Vagina (tissue), 2 donors: ENCODE measurements around the gene TUBB4A. TPM values are rescaled to one million over a fixed set of nuclear protein-coding genes. Genes with fewer than 3 reads are reported as not detected.

ENCODE experiments used
- DNase-seq, 2 donors: peaks; one replicate each; pipeline ENCODE4 v3.0.0-alpha.2; 2017; ENCODE audit errors: extremely low spot score in 2 of 2
- H3K27ac ChIP-seq: fragments of 200-600 bp; sonication (generic); one replicate; pipeline ENCODE4 v1.5.1; 2019
- H3K27me3 ChIP-seq: fragments of 200-600 bp; sonication (generic); one replicate; pipeline ENCODE4 v1.5.1; 2019
- H3K36me3 ChIP-seq, 2 donors: fragments of 200-600 bp; sonication (generic); one replicate each; pipeline ENCODE4 v1.5.1; 2017 to 2019
- H3K4me1 ChIP-seq: fragments of 200-600 bp; sonication (generic); one replicate; pipeline ENCODE4 v1.5.1; 2019
- H3K4me3 ChIP-seq, 2 donors: fragments of 200-600 bp; sonication (generic); 1 replicate in 1 of 2; 2 replicates in 1 of 2; pipeline ENCODE4 v1.5.1; 2016 to 2019
- H3K9me3 ChIP-seq: fragments of 200-600 bp; sonication (generic); one replicate; pipeline ENCODE4 v1.5.1; 2019
- CTCF ChIP-seq, 3 experiments: fragments of 450-650 bp in 2 of 3; fragments of 200-600 bp in 1 of 3; sonication (generic) in 1 of 3; IDR thresholded peaks; one replicate each; pipeline ENCODE4 v1.5.1; 2017 to 2019; ENCODE audit warnings: antibody characterized with exemption in 3 of 3, mild to moderate bottlenecking in 2 of 3, moderate library complexity in 2 of 3
- POLR2A ChIP-seq, 2 donors: fragments of 450-650 bp; IDR thresholded peaks; one replicate each; pipeline ENCODE4 v1.6.1; 2017; ENCODE audit warnings: antibody characterized with exemption in 2 of 2, mild to moderate bottlenecking in 2 of 2, moderate library complexity in 2 of 2
- POLR2AphosphoS5 ChIP-seq, 2 donors: sonication (generic); formaldehyde crosslinking; IDR thresholded peaks; one replicate each; pipeline ENCODE4 v1.9.0; 2017; ENCODE audit warnings: antibody characterized with exemption in 2 of 2, mild to moderate bottlenecking in 2 of 2, low read depth in 1 of 2; ENCODE audit not compliant: insufficient read depth in 1 of 2
- intact Hi-C: fragments of 100-400 bp; cut with DNase I; formaldehyde crosslinking; loops from one replicate; pipeline ENCODE4 v1.15.1; 2023
- total RNA-seq: library from RNA; depleted of rRNA; stranded (reverse); fragments of >200 nt; gene quantifications from one replicate; pipeline ENCODE4 v1.2.3, GENCODE V29; 2016

The TUBB4A gene
- total RNA-seq, 1 donor from 2014 or later = 5.6 TPM

DNA sequence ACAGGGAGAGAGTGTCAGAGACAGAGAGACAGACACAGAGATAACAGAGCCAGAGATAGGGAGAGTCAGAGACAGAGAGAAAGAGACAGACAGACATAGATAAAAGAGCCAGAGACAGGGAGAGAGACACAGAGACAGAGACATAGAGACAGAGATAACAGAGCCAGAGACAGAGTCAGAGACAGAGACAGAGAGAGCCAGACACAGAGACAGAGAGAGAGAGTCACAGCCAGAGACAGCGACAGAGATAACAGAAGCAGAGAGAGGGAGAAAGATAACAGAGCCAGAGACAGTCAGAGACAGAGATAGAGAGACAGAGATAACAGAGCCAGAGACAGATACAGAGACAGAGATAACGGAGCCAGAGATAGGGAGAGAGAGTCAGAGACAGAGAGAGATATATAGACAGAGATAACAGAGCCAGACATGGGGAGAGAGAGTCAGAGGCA is 27.9 kb upstream of the TUBB4A start:
- intact Hi-C loops = no loop called here
- no peaks in the 10 kb centered on the region for H3K36me3 ChIP-seq
- TF ChIP-seq CTCF (IDR thresholded peaks at IDR 0.05) (no peak), POLR2A (IDR thresholded peaks at IDR 0.05) (no peak), POLR2AphosphoS5 (IDR thresholded peaks at IDR 0.05; ENCODE audit: insufficient read depth in 1 of 2, low read depth in 1 of 2) (no peak)
- peaks cover 20% of the 10 kb centered on the region for H3K4me1 ChIP-seq
- H3K27ac ChIP-seq = peak overlapping the region; percentile 46
- no peak for DNase-seq
- H3K4me3 ChIP-seq = peak overlapping the region in 1 of 2 donors; percentile 47
- no peaks in the 10 kb centered on the region for H3K9me3 ChIP-seq
- H3K27me3 ChIP-seq = no peaks in the 10 kb centered on the region

DNA sequence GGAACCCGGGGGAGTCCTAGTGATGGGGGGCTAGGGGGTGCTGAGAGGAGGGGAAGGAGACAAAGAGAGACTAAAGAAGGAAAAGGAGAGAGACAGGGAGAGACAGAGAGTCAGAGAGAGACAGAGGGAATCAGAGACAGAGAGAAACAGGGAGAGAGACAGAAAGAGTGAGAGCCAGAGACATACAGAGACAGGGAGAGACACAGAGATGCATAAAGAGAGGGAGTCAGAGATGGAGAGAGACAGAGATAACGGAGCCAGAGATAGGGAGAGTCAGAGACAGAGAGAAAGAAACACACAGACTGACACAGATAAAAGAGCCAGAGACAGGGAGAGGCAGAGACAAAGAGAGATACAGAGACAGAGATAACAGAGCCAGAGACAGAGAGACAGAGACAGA is 27.2 kb upstream of the TUBB4A start:
- TF ChIP-seq POLR2A (IDR thresholded peaks at IDR 0.05) = no peak
- TF ChIP-seq CTCF (IDR thresholded peaks at IDR 0.05) = no peak
- no peak for TF ChIP-seq POLR2AphosphoS5 (IDR thresholded peaks at IDR 0.05; ENCODE audit: insufficient read depth in 1 of 2, low read depth in 1 of 2)
- no peak overlapping the region for H3K4me3 ChIP-seq
- intact Hi-C loops = no loop called here
- H3K36me3 ChIP-seq = no peaks in the 10 kb centered on the region
- H3K9me3 ChIP-seq = no peaks in the 10 kb centered on the region
- no peak overlapping the region for H3K27ac ChIP-seq
- DNase-seq = no peak
- H3K27me3 ChIP-seq = no peaks in the 10 kb centered on the region
- peaks cover 20% of the 10 kb centered on the region for H3K4me1 ChIP-seq

DNA sequence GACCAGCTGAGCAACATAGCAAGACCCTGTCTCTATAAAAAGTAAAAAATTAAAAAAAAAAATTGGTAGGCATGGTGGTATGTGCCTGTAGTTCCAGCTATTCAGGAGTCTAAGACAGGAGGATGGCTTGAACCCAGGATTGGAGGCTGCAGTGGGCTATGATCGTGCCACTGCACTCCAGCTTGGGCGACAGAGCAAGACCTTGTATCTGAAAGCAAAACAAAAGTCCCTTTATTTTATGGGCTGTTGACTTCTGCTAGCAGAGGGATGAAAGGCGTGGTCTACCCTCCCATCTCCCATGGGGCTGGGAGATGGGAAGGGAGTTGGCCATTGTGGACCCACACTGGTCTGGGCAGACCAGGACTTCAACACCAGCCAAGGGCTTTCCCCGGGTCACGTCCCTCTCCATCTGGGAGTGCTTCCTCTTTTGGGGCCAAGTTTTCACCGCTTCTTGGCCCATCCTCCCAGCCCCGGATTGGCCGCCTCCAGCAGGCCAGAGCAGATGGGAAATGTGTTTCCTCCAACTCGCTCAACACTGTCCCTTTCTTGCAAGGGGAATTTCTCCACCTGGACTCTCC is 26.5 kb upstream of the TUBB4A start:
- no peak for TF ChIP-seq POLR2AphosphoS5 (IDR thresholded peaks at IDR 0.05; ENCODE audit: insufficient read depth in 1 of 2, low read depth in 1 of 2)
- no peak for TF ChIP-seq CTCF (IDR thresholded peaks at IDR 0.05)
- TF ChIP-seq POLR2A (IDR thresholded peaks at IDR 0.05) = no peak
- Histone ChIP-seq H3K4me3 (no peak overlapping the region), H3K36me3 (no peaks in the 10 kb centered on the region), H3K27ac (no peak overlapping the region), H3K4me1 (peaks cover 20% of the 10 kb centered on the region), H3K27me3 (no peaks in the 10 kb centered on the region), H3K9me3 (no peaks in the 10 kb centered on the region)
- no peak for DNase-seq
- intact Hi-C loops = no loop called here

GRCh38 chr19:6527893-6528543 is 25.9 kb upstream of the TUBB4A start:
- TF ChIP-seq POLR2AphosphoS5 (IDR thresholded peaks at IDR 0.05; ENCODE audit: insufficient read depth in 1 of 2, low read depth in 1 of 2) (no peak), CTCF (IDR thresholded peaks at IDR 0.05) (no peak), POLR2A (IDR thresholded peaks at IDR 0.05) (no peak)
- Histone ChIP-seq H3K27ac (no peak overlapping the region), H3K9me3 (no peaks in the 10 kb centered on the region), H3K36me3 (no peaks in the 10 kb centered on the region), H3K4me1 (peaks cover 20% of the 10 kb centered on the region), H3K4me3 (no peak overlapping the region), H3K27me3 (no peaks in the 10 kb centered on the region)
- DNase-seq = no peak
- intact Hi-C loops = no loop called here

- DNase-seq = no peak
- no peak overlapping the region for H3K4me3 ChIP-seq
- no peak overlapping the region for H3K27ac ChIP-seq
- H3K4me1 ChIP-seq = no peaks in the 10 kb centered on the region
- no peaks in the 10 kb centered on the region for H3K27me3 ChIP-seq
- intact Hi-C loops = no loop called here
- TF ChIP-seq CTCF (IDR thresholded peaks at IDR 0.05) = no peak
- TF ChIP-seq POLR2AphosphoS5 (IDR thresholded peaks at IDR 0.05; ENCODE audit: insufficient read depth in 1 of 2, low read depth in 1 of 2) = no peak
- no peak for TF ChIP-seq POLR2A (IDR thresholded peaks at IDR 0.05)
- H3K36me3 ChIP-seq = no peaks in the 10 kb centered on the region
- H3K9me3 ChIP-seq = no peaks in the 10 kb centered on the region
Observed at GRCh38 chr19:6524311-6524710, 22.2 kb upstream of the TUBB4A start.
